ENCODE measurements around the gene EDN3. TPM values are rescaled to one million over a fixed set of nuclear protein-coding genes. Genes with fewer than 3 reads are reported as not detected.

The EDN3 gene
- total and polyA plus RNA-seq, 9 of the 15 experiments (the other 6 are each of a cell fraction or from before 2014, with no cell fraction given): not detected

GRCh38 chr20:59359906-59360725 lies 59.7 kb downstream of the EDN3 start:
- Histone ChIP-seq H3K79me2 (ENCODE audit: control insufficient read depth, insufficient read depth, low read length) (no peaks in the 10 kb centered on the region), H3K9me1 (ENCODE audit: control insufficient read depth, insufficient read depth, low read length) (no peaks in the 10 kb centered on the region), H4K20me1 (replicated peaks; ENCODE audit: control insufficient read depth, insufficient read depth, low read length) (peaks cover 5% of the 10 kb centered on the region), H3K9ac (ENCODE audit: insufficient read depth in 1 of 2, low read depth in 2 of 2, low read length in 2 of 2) (no peak overlapping the region), H3K27me3 (ENCODE audit: control insufficient read depth in 2 of 2, insufficient read depth in 2 of 2, low read length in 2 of 2) (peaks cover 19 to 24% of the 10 kb centered on the region in 2 experiments; a peak in 4 of 5 replicates), H3K27ac (ENCODE audit: extremely low read depth, low read depth, low read length) (no peak overlapping the region), H3K9me3 (replicated peaks; ENCODE audit: control insufficient read depth, insufficient read depth, low read depth, low read length) (no peaks in the 10 kb centered on the region), H2AFZ (ENCODE audit: low read depth, low read length) (no peak overlapping the region), H3K4me3 (no peak overlapping the region), H3K4me2 (ENCODE audit: insufficient read depth, low read length) (no peak overlapping the region), H3K4me1 (replicated peaks in 1 of 2; ENCODE audit: control insufficient read depth in 2 of 2, insufficient read depth in 2 of 2, low read length in 2 of 2) (no peaks in the 10 kb centered on the region), H3K36me3 (ENCODE audit: control insufficient read depth, insufficient read depth, low read length) (no peaks in the 10 kb centered on the region)
- no TSS peak for BruUV-seq (replicated peaks)
- ChIA-PET CTCF (ENCODE audit: low intra/inter-chr PET ratio) (interaction anchor here (0.6 kb wide), 1 partner anchor 1122 kb away, joined by 3 read pairs; no protein-coding TSS in a partner anchor), POLR2A (interaction anchor here (0.6 kb wide), 1 partner anchor 65 kb away, joined by 3 read pairs; no protein-coding TSS in a partner anchor)
- in situ Hi-C loops (cut with MboI): no loop called here
- ATAC-seq (no peak), DNase-seq (ENCODE audit: extremely low read depth in 1 of 4, low spot score in 3 of 4) (no peak), FAIRE-seq (no peak)
- WGBS (ENCODE audit: insufficient coverage, low coverage, missing lambda C conversion rate): 1% methylated on average over 15 of the region's 15 CpGs
- intact Hi-C loops (cut with micrococcal nuclease): no loop called here
- TF ChIP-seq ZSCAN29 (IDR thresholded peaks at IDR 0.05) (no peak), IRF2 (CRISPR knock-in tag; IDR thresholded peaks at IDR 0.05) (no peak), ZNF12 (CRISPR knock-in tag; IDR thresholded peaks at IDR 0.05) (no peak), IRF1 (CRISPR knock-in tag; IDR thresholded peaks at IDR 0.05; ENCODE audit: borderline replicate concordance) (no peak), POLR3G (IDR thresholded peaks at IDR 0.05; ENCODE audit: extremely low read depth, insufficient read length, insufficient replicate concordance) (no peak), PHB2 (IDR thresholded peaks at IDR 0.05; ENCODE audit: low read depth) (no peak), ZNF282 (CRISPR knock-in tag; IDR thresholded peaks at IDR 0.05) (no peak), KDM4B (IDR thresholded peaks at IDR 0.05; ENCODE audit: borderline replicate concordance in 2 of 2, low read depth in 1 of 2) (no peak), ZBTB8A (IDR thresholded peaks at IDR 0.05; ENCODE audit: partially characterized antibody) (no peak), BCL6 (CRISPR knock-in tag; IDR thresholded peaks at IDR 0.05) (no peak), ZNF766 (CRISPR knock-in tag; conservative IDR thresholded peaks at IDR 0.05) (no peak)

Data from K562 (cell line).